HCT116 (cell line): ENCODE data around the gene C11orf21. TPM values are rescaled to one million over a fixed set of nuclear protein-coding genes. Genes with fewer than 3 reads are reported as not detected.

ENCODE experiments used
- ATAC-seq: fragments of 200-7000 bp; cut with Tn5 transposase; 2 replicates; pipeline ENCODE4 v1.9.1; 2020; ENCODE audit warnings: mild to moderate bottlenecking, moderate library complexity
- BruUV-seq: library from RNA; stranded (reverse); fragments of 400-500 nt; replicated peaks from 2 replicates; lab custom pipeline; 2021; lab: Mats Ljungman, UMichigan
- CTCF ChIA-PET: fragments of 300-600 bp; sonication (Branson Sonifier 250); formaldehyde crosslinking; loops from one replicate; lab custom pipeline; 2021; ENCODE audit warnings: antibody characterized with exemption; lab: Charles Lee
- POLR2A ChIA-PET: fragments of 300-600, 350-600 bp; sonication (Branson Sonifier 250); formaldehyde crosslinking; loops from one replicate; lab custom pipeline; 2021; ENCODE audit warnings: antibody characterized with exemption; lab: Charles Lee
- RAD21 ChIA-PET, 2 experiments: fragments of 300-600 bp; sonication (Branson Sonifier 250); formaldehyde crosslinking; loops; one replicate each; lab custom pipeline; 2023; ENCODE audit warnings: low total read pairs in 2 of 2; ENCODE audit not compliant: uncharacterized antibody in 2 of 2, unreplicated experiment in 2 of 2, low non-redundant PET in 1 of 2; lab: Charles Lee
- DNase-seq: peaks from one replicate; pipeline ENCODE4 v3.0.0-alpha.2; 2010; ENCODE audit warnings: low read depth, low spot score
- H2AFZ ChIP-seq: fragments of 200-600 bp; shearing (Covaris generic), sonication (generic); 2 replicates; pipeline ENCODE4 v1.6.1; 2017; ENCODE audit warnings: low read depth, mixed run types, mixed read lengths, antibody characterized with exemption, low read length; ENCODE audit not compliant: poor library complexity, severe bottlenecking
- H3K27ac ChIP-seq: 2 replicates; pipeline ENCODE4 v1.5.1; 2012; ENCODE audit warnings: low read depth, low read length
- H3K27me3 ChIP-seq: fragments of 200-600 bp; sonication (generic); 2 replicates; pipeline ENCODE4 v1.6.1; 2016; ENCODE audit warnings: mixed run types, low read length, mixed read lengths; ENCODE audit not compliant: insufficient read depth
- H3K36me3 ChIP-seq, 2 experiments: fragments of 200-500 bp in 1 of 2; fragments of 200-600 bp in 1 of 2; sonication (Bioruptor generic) in 1 of 2; sonication (generic) in 1 of 2; 2 replicates each; pipeline versions ENCODE4 v1.5.1 to v1.6.1; 2014 to 2016; ENCODE audit warnings: low read length in 2 of 2, inconsistent platforms in 1 of 2, mixed read lengths in 1 of 2, mixed run types in 1 of 2; ENCODE audit not compliant: insufficient read depth in 2 of 2, control insufficient read depth in 1 of 2
- H3K4me1 ChIP-seq, 2 experiments: fragments of 200-600 bp in 1 of 2; sonication (generic) in 1 of 2; 2 replicates each; pipeline versions ENCODE4 v1.5.1 to v1.6.1; 2012 to 2017; ENCODE audit warnings: low read length in 2 of 2, inconsistent platforms in 1 of 2, mild to moderate bottlenecking in 1 of 2, mixed read lengths in 1 of 2, mixed run types in 1 of 2, moderate library complexity in 1 of 2; ENCODE audit not compliant: insufficient read depth in 2 of 2, control insufficient read depth in 1 of 2
- H3K4me2 ChIP-seq: fragments of 200-600 bp; sonication (generic); 2 replicates; pipeline ENCODE4 v1.6.1; 2017; ENCODE audit warnings: mixed run types, low read length, mixed read lengths
- H3K4me3 ChIP-seq, 2 experiments: fragments of 200-600 bp in 1 of 2; sonication (generic) in 1 of 2; replicated peaks in 1 of 2; 2 replicates each; pipeline ENCODE4 v1.5.1; 2011 to 2016; ENCODE audit warnings: low read length in 2 of 2, control low read depth in 1 of 2, low read depth in 1 of 2, mild to moderate bottlenecking in 1 of 2, mixed read lengths in 1 of 2, mixed run types in 1 of 2
- H3K79me2 ChIP-seq: fragments of 200-600 bp; sonication (generic); 2 replicates; pipeline ENCODE4 v1.6.1; 2017; ENCODE audit warnings: mild to moderate bottlenecking, mixed run types, low read length, moderate library complexity, mixed read lengths; ENCODE audit not compliant: insufficient read depth
- H3K9ac ChIP-seq: fragments of 200-600 bp; sonication (generic); 2 replicates; pipeline ENCODE4 v1.6.1; 2016; ENCODE audit warnings: low read length, mixed read lengths
- H3K9me2 ChIP-seq: fragments of 200-600 bp; sonication (generic), shearing (Covaris generic); 2 replicates; pipeline ENCODE4 v1.6.1; 2017; ENCODE audit warnings: mixed run types, mild to moderate bottlenecking, moderate library complexity; ENCODE audit not compliant: insufficient read depth
- H3K9me3 ChIP-seq, 2 experiments: fragments of 200-500 bp in 1 of 2; fragments of 200-600 bp in 1 of 2; sonication (Bioruptor generic) in 1 of 2; sonication (generic) in 1 of 2; 2 replicates each; pipeline ENCODE4 v1.6.1; 2014 to 2017; ENCODE audit warnings: low read length in 2 of 2, mixed read lengths in 2 of 2, inconsistent platforms in 1 of 2, low read depth in 1 of 2, mild to moderate bottlenecking in 1 of 2, mixed run types in 1 of 2, moderate library complexity in 1 of 2; ENCODE audit not compliant: control insufficient read depth in 1 of 2, insufficient read depth in 1 of 2
- H4K20me1 ChIP-seq: fragments of 200-600 bp; sonication (generic), shearing (Covaris generic); 2 replicates; pipeline ENCODE4 v1.6.1; 2017; ENCODE audit warnings: mixed run types, mild to moderate bottlenecking, moderate library complexity; ENCODE audit not compliant: insufficient read depth
- EZH2phosphoT487 ChIP-seq: fragments of 200-600 bp; IDR thresholded peaks from 2 replicates; pipeline ENCODE4 v1.6.1; 2018; ENCODE audit warnings: antibody characterized with exemption, borderline replicate concordance
- RAD21 ChIP-seq: IDR thresholded peaks from 2 replicates; pipeline ENCODE4 v1.6.1; 2012; ENCODE audit warnings: low read depth, mild to moderate bottlenecking
- SP1 ChIP-seq: IDR thresholded peaks from 2 replicates; pipeline ENCODE4 v1.6.1; 2012; ENCODE audit warnings: low read depth
- YY1 ChIP-seq: IDR thresholded peaks from 2 replicates; pipeline ENCODE4 v1.6.1; 2011; ENCODE audit warnings: low read length, low read depth, moderate library complexity, mild to moderate bottlenecking; ENCODE audit not compliant: insufficient replicate concordance; ENCODE audit errors: extremely low read depth
- ZNF274 ChIP-seq: fragments of 200-500 bp; sonication (Bioruptor generic); IDR thresholded peaks from 2 replicates; pipeline ENCODE4 v1.6.1; 2014; ENCODE audit warnings: mild to moderate bottlenecking, low read depth, low read length, inconsistent platforms
- intact Hi-C: fragments of 100-400 bp; cut with micrococcal nuclease; formaldehyde crosslinking; loops from 2 replicates; pipeline ENCODE4 v1.10.0; 2022
- total RNA-seq: library from RNA; stranded (reverse); gene quantifications from one replicate; pipeline ENCODE4 v1.2.1, GENCODE V29; 2021; ENCODE audit not compliant: unreplicated experiment
- TF ChIP-seq, protein P1 (sequence below): IDR thresholded peaks from 2 replicates; pipeline ENCODE4 v1.6.1; 2012; ENCODE audit warnings: low read depth
- TF ChIP-seq, protein P2 (sequence below): IDR thresholded peaks from 2 replicates; pipeline ENCODE4 v1.6.1; 2012
- TF ChIP-seq, protein P3 (sequence below): IDR thresholded peaks from 2 replicates; pipeline ENCODE4 v1.6.1; 2011; ENCODE audit warnings: mild to moderate bottlenecking, low read length, moderate library complexity; ENCODE audit not compliant: insufficient replicate concordance; ENCODE audit errors: extremely low read depth

Gene C11orf21
- total RNA-seq, 1 experiment from 2014 or later: not detected

DNA sequence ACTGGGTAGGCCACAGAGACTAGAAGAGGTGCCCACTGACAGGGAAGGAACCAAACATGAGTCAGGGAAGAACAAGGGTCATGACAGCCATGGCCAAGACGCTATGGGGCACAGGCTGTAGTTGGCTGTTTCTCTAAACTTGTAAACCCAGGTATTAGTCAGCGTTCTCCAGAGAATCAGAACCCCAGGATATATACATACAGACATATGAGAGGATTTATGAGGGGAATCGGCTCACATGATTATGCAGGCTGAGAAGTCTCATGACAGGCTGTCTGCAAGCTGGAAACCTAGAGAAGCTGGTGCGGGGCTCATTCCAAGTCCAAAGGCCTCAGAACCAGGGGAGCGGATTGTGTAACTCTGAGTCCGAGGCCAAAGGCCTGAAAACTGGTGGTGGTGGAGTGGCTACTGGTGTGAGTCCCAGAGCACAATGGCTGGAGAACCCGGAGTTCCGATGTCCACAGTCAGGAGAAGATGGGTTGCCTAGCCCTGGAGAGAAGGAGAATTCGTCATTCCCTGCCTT, 45.7 kb upstream of the C11orf21 start:
- H3K27me3 ChIP-seq: peaks cover 3% of the 10 kb centered on the region; the same call in 1 of the 2 replicates

More for the DNA sequence above, 45.7 kb upstream of the C11orf21 start:
- DNase-seq: no peak
- no peak overlapping the region for H3K4me2 ChIP-seq
- no peaks in the 10 kb centered on the region for H3K79me2 ChIP-seq
- ChIA-PET CTCF (no interaction called here), RAD21 (no interaction called here), POLR2A (no interaction called here)
- no peak overlapping the region for H2AFZ ChIP-seq
- no peak for ATAC-seq
- H3K9ac ChIP-seq: no peak overlapping the region
- no peaks in the 10 kb centered on the region for H3K36me3 ChIP-seq
- intact Hi-C loops: no loop called here
- TF ChIP-seq, protein P1, sequence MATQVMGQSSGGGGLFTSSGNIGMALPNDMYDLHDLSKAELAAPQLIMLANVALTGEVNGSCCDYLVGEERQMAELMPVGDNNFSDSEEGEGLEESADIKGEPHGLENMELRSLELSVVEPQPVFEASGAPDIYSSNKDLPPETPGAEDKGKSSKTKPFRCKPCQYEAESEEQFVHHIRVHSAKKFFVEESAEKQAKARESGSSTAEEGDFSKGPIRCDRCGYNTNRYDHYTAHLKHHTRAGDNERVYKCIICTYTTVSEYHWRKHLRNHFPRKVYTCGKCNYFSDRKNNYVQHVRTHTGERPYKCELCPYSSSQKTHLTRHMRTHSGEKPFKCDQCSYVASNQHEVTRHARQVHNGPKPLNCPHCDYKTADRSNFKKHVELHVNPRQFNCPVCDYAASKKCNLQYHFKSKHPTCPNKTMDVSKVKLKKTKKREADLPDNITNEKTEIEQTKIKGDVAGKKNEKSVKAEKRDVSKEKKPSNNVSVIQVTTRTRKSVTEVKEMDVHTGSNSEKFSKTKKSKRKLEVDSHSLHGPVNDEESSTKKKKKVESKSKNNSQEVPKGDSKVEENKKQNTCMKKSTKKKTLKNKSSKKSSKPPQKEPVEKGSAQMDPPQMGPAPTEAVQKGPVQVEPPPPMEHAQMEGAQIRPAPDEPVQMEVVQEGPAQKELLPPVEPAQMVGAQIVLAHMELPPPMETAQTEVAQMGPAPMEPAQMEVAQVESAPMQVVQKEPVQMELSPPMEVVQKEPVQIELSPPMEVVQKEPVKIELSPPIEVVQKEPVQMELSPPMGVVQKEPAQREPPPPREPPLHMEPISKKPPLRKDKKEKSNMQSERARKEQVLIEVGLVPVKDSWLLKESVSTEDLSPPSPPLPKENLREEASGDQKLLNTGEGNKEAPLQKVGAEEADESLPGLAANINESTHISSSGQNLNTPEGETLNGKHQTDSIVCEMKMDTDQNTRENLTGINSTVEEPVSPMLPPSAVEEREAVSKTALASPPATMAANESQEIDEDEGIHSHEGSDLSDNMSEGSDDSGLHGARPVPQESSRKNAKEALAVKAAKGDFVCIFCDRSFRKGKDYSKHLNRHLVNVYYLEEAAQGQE: no peak
- TF ChIP-seq SP1: no peak
- TF ChIP-seq RAD21: no peak
- TF ChIP-seq EZH2phosphoT487: no peak
- TF ChIP-seq ZNF274: no peak
- TF ChIP-seq, protein P2, sequence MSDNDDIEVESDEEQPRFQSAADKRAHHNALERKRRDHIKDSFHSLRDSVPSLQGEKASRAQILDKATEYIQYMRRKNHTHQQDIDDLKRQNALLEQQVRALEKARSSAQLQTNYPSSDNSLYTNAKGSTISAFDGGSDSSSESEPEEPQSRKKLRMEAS: no peak
- TF ChIP-seq, protein P3, sequence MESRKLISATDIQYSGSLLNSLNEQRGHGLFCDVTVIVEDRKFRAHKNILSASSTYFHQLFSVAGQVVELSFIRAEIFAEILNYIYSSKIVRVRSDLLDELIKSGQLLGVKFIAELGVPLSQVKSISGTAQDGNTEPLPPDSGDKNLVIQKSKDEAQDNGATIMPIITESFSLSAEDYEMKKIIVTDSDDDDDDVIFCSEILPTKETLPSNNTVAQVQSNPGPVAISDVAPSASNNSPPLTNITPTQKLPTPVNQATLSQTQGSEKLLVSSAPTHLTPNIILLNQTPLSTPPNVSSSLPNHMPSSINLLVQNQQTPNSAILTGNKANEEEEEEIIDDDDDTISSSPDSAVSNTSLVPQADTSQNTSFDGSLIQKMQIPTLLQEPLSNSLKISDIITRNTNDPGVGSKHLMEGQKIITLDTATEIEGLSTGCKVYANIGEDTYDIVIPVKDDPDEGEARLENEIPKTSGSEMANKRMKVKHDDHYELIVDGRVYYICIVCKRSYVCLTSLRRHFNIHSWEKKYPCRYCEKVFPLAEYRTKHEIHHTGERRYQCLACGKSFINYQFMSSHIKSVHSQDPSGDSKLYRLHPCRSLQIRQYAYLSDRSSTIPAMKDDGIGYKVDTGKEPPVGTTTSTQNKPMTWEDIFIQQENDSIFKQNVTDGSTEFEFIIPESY: no peak
- TF ChIP-seq YY1: no peak
- no peaks in the 10 kb centered on the region for H3K9me3 ChIP-seq
- no peaks in the 10 kb centered on the region for H4K20me1 ChIP-seq
- no peak overlapping the region for H3K27ac ChIP-seq
- H3K4me3 ChIP-seq: no peak overlapping the region
- BruUV-seq: no TSS peak
- H3K4me1 ChIP-seq: no peaks in the 10 kb centered on the region
- no peaks in the 10 kb centered on the region for H3K9me2 ChIP-seq
